ENCODE measurements around the gene CEND1. TPM values are rescaled to one million over a fixed set of nuclear protein-coding genes. Genes with fewer than 3 reads are reported as not detected.

The CEND1 gene
- total RNA-seq, 1 donor: 1.2 TPM

DNA sequence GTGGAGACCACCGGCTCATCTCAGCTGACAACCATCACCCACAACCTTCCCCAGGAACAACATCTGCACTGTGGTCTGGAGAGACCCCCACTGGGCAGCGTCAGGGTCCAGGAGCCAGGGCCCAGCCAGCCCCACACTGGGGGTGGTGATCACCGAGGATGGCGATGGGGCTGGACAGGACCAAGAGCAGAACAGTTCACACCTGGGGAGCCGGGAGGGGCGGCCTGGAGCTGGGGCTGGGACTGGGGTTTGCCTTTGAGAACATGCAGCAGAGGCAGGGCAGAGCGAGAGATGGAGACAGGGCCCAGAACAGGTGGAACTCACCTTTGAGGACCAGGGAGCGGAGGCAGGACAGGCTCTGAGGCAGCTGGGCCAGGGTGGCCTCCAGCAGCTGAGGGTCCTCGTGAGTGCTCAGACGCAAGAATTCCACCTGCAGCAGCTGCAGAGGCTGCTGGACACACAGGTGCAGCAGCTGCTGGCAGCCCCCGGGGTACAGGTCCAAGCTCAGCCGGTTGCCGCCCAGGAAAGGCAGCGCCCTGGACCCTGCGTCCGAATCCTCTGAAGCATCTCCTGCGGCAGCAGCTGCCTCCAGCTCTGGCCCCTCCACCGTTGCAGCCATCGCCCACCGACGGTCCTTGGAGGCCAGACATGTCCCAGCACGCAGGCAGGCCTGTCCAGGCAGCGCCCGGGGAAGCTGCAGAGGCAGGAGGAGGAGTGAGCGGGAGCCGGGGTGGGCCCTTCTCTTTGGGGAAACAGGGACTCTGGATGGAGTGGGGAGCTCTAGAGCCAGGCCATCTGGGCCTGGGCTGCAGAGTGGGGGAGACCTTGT lies 14.1 kb upstream of the CEND1 start:
- TF ChIP-seq, protein P1, sequence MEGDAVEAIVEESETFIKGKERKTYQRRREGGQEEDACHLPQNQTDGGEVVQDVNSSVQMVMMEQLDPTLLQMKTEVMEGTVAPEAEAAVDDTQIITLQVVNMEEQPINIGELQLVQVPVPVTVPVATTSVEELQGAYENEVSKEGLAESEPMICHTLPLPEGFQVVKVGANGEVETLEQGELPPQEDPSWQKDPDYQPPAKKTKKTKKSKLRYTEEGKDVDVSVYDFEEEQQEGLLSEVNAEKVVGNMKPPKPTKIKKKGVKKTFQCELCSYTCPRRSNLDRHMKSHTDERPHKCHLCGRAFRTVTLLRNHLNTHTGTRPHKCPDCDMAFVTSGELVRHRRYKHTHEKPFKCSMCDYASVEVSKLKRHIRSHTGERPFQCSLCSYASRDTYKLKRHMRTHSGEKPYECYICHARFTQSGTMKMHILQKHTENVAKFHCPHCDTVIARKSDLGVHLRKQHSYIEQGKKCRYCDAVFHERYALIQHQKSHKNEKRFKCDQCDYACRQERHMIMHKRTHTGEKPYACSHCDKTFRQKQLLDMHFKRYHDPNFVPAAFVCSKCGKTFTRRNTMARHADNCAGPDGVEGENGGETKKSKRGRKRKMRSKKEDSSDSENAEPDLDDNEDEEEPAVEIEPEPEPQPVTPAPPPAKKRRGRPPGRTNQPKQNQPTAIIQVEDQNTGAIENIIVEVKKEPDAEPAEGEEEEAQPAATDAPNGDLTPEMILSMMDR (IDR thresholded peaks at IDR 0.05; ENCODE audit: insufficient read depth, low read length): no peak
- DNase-seq (ENCODE audit: low read depth): no peak
- peak overlapping the region; percentile 68 for H3K4me3 ChIP-seq (ENCODE audit: low read depth, low read length)

DNA sequence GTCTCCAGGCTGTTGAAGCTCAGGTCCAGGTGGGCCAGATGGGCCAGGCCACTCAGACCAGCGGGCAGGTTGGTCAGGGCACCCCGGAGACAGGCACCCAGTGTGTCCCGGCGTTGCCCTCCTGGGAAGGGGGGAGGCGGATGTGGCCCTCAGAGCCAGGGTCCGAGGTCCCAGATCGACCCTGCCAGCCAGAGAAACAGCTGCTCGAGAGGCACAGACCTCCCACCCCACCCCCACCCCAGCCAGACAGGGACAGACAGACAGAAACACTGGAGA lies 13.5 kb upstream of the CEND1 start:
- peak overlapping the region; percentile 68 for H3K4me3 ChIP-seq (ENCODE audit: low read depth, low read length)
- TF ChIP-seq, protein P1 (IDR thresholded peaks at IDR 0.05; ENCODE audit: insufficient read depth, low read length): no peak
- DNase-seq (ENCODE audit: low read depth): no peak

DNA sequence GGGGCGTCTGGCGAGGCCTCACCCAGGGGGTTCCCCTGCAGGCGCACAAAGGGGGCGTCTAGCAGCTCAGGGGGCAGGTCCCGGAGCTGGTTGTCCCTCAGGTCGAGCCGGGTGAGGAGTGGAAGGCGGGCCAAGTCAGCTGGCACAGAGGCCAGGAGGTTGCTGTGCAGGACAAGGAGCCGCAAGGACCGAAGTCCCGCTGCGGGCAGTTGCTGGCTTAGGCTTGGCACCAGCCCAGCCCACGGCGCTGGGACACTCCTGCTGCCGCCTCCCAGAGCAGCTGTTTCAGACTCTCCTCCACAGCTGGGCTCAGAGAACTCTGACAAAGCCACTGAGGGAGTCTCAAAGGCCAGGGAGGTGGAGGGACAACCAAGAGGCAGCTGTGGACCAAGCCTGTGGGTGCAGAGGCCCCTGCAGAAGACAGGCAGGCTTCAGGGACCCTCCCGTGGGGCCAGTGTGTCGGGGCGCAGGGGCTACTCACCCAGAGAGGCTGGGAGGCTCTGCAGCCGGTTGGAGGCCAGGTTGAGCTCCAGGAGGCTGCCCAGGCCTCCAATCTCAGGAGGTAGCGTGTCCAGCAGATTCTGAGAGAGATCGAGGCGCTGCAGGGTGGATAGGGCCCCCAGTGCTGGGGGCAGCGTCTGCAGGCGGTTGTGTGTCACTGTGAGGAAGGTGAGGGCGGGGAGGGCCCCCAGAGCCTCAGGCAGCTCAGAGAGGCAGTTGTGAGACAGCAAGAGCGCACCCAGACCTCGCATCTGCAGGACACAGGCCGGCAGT lies 13.0 kb upstream of the CEND1 start:
- no peak for DNase-seq (ENCODE audit: low read depth)
- TF ChIP-seq, protein P1 (IDR thresholded peaks at IDR 0.05; ENCODE audit: insufficient read depth, low read length): no peak
- H3K4me3 ChIP-seq (ENCODE audit: low read depth, low read length): peak overlapping the region; percentile 68

DNA sequence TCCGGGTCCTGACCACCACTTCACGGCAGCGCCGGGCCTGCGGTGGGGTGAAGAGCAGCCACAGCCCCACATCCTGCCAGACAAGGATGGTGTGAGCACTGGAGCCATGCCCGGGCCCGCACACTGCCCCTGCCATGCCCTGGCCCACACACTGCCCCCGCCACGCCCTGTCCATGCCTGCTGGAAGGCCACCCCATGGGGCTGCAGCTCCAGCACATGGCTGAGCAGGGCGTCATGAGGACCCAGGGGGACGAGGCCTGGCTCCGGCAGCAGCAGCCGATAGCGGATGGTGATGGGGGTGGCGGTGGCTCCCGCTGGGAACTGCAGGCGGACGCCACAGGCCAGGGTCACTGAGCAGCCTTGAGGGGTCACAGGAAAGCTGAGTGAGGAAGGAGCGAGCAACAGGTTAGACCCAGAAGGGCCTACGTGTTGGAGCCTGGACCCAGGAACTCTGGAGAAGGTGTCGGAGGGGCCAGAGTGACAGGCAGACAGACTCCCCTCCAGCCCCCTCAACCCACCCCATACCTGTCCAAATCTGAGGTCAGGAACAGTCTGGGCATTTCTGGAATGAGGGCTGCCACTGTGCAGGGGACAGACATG lies 12.2 kb upstream of the CEND1 start:
- DNase-seq (ENCODE audit: low read depth): no peak
- TF ChIP-seq, protein P1 (IDR thresholded peaks at IDR 0.05; ENCODE audit: insufficient read depth, low read length): no peak
- H3K4me3 ChIP-seq (ENCODE audit: low read depth, low read length): no peak overlapping the region

DNA sequence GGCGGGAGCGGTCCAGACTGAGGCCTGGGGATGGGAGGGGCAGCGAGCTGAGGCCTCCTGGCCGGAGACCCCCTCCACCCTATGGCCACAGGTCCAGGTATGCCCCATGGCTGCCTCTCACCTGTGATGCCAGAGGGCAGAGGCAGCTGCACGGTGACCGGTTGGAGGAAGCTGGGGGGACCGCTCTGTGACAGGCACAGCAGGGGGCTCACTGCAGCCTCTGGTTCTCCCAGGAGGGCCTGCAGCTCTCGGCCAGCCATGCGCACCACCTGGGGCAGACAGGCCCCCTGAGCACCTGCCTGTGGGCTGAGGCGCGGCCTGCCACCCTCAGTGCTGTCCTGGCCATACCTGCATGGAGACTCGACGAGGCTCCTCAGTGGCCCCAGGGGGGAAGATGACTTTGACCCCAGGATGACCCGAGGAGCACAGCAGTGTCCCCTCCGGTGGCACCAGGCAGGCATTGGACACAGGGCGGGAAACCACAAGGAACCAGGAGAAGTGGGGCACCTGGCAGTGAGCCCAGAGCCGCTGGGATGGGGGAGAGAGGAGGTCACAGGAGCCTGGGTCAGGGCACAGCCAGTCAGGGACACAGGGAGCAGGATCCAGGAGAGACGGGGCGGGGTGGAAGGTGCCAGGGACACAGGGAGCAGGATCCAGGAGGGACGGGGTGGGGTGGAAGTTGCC lies 11.3 kb upstream of the CEND1 start:
- TF ChIP-seq, protein P1 (IDR thresholded peaks at IDR 0.05; ENCODE audit: insufficient read depth, low read length): no peak
- DNase-seq (ENCODE audit: low read depth): no peak
- H3K4me3 ChIP-seq (ENCODE audit: low read depth, low read length): no peak overlapping the region

DNA sequence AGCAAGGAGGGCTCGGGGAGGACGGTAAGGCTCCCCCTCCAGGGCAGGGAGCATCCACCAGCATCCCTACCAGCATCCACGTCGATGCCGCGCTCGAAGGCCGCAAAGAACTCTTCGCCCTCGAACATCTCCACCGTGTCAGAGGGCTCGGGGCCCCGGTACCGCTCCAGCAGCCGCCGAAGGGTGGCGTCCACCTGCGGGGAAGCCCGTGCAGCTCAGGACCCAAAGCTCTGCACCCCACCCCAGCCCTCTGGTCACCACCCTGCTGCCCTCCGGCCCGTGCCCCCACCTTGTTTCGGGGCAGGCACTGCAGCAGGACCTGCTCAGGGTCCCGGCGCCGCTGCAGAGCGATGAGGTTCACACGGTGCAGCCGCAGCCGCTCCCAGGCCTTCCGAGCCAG lies 10.6 kb upstream of the CEND1 start:
- TF ChIP-seq, protein P1 (IDR thresholded peaks at IDR 0.05; ENCODE audit: insufficient read depth, low read length): no peak
- no peak overlapping the region for H3K4me3 ChIP-seq (ENCODE audit: low read depth, low read length)
- DNase-seq (ENCODE audit: low read depth): no peak

Measured in fibroblast of the aortic adventitia (primary cell).